IPS DF 19.7 (cell line): ENCODE measurements around the gene IFT88.

Experiments used
- DNase-seq: peaks from one replicate; pipeline ENCODE4 v3.0.0-alpha.2; 2013; ENCODE audit warnings: low read depth, low spot score

The IFT88 gene

GRCh38 chr13:20566468-20566897, 474 bp upstream of the IFT88 start:
- peak; percentile 23 for DNase-seq

GRCh38 chr13:20567881-20568528, 1.0 kb downstream of the IFT88 start:
- DNase-seq, result no peak

- no peak for DNase-seq
Observed at GRCh38 chr13:20570517-20570916, 3.6 kb downstream of the IFT88 start.

- DNase-seq, result no peak
Observed at GRCh38 chr13:20571676-20572075, 4.7 kb downstream of the IFT88 start.

- DNase-seq, result no peak
Observed at GRCh38 chr13:20573186-20573585, 6.2 kb downstream of the IFT88 start.

GRCh38 chr13:20573636-20574035, 6.7 kb downstream of the IFT88 start:
- DNase-seq, result no peak

- DNase-seq, result no peak
Observed at GRCh38 chr13:20579191-20579590, 12.2 kb downstream of the IFT88 start.

- no peak for DNase-seq
Observed at GRCh38 chr13:20580257-20580656, 13.3 kb downstream of the IFT88 start.

- no peak for DNase-seq
Observed at GRCh38 chr13:20582026-20582425, 15.1 kb downstream of the IFT88 start.

- DNase-seq, result no peak
Observed at GRCh38 chr13:20583803-20584293, 16.9 kb downstream of the IFT88 start.

GRCh38 chr13:20585371-20585770, 18.4 kb downstream of the IFT88 start:
- DNase-seq, result no peak

- DNase-seq, result no peak
Observed at GRCh38 chr13:20588529-20589110, 21.7 kb downstream of the IFT88 start.

GRCh38 chr13:20590561-20590960, 23.6 kb downstream of the IFT88 start:
- DNase-seq, result no peak

GRCh38 chr13:20592606-20593005, 25.6 kb downstream of the IFT88 start:
- DNase-seq, result no peak

- no peak for DNase-seq
Observed at GRCh38 chr13:20594280-20594679, 27.3 kb downstream of the IFT88 start.

- no peak for DNase-seq
Observed at GRCh38 chr13:20607015-20607414, 40.1 kb downstream of the IFT88 start.

GRCh38 chr13:20608438-20609020, 41.6 kb downstream of the IFT88 start:
- DNase-seq, result no peak

- DNase-seq, result no peak
Observed at GRCh38 chr13:20609145-20609544, 42.2 kb downstream of the IFT88 start.

- DNase-seq, result no peak
Observed at GRCh38 chr13:20610006-20610405, 43.0 kb downstream of the IFT88 start.

- DNase-seq, result no peak
Observed at GRCh38 chr13:20616059-20616797, 49.3 kb downstream of the IFT88 start.

- DNase-seq, result no peak
Observed at GRCh38 chr13:20623000-20623399, 56.0 kb downstream of the IFT88 start.

GRCh38 chr13:20624213-20624612, 57.3 kb downstream of the IFT88 start:
- peak; percentile 5 for DNase-seq
